HG03064 (cell line): ENCODE measurements around the gene MUC4.

ENCODE experiments used
- ATAC-seq: cut with Tn5 transposase; IDR thresholded peaks from one replicate; pipeline ENCODE4 v1.9.1; 2021; ENCODE audit warnings: low read depth; ENCODE audit not compliant: unreplicated experiment

The MUC4 gene

GRCh38 chr3:195763843-195764825 lies 47.6 kb downstream of the MUC4 start:
- no peak for ATAC-seq

GRCh38 chr3:195763076-195763830 lies 48.5 kb downstream of the MUC4 start:
- ATAC-seq = no peak

GRCh38 chr3:195762611-195763010 lies 49.1 kb downstream of the MUC4 start:
- no peak for ATAC-seq

GRCh38 chr3:195762249-195762585 lies 49.5 kb downstream of the MUC4 start:
- no peak for ATAC-seq

GRCh38 chr3:195761567-195762248 lies 50.0 kb downstream of the MUC4 start:
- ATAC-seq = no peak

DNA sequence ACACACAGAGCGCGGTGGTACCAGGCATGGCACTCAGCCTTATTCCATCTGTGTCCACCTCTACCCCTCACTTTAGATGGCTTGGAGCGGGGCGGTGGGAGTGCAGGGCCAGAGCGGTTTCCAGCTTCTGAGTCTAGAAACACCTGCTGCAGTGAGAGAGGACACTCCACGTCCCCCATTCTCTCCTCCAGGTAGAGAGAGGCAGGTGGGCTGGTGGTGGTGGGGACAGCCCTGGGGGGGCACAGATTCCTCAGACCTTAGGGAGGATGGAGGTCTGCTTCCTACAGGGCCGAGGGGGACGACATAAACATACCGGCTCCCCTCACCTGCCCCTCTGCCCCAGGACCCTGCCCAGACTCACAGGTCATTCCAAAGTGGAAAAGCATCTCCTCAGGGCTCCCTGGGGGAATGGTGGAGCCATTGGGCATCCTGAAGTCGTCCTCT lies 50.6 kb downstream of the MUC4 start:
- no peak for ATAC-seq

- no peak for ATAC-seq
Measured at GRCh38 chr3:195760345-195761122, 51.2 kb downstream of the MUC4 start.

GRCh38 chr3:195758721-195759353 lies 52.9 kb downstream of the MUC4 start:
- no peak for ATAC-seq

- ATAC-seq = no peak
Measured at GRCh38 chr3:195757827-195758226, 53.9 kb downstream of the MUC4 start.

DNA sequence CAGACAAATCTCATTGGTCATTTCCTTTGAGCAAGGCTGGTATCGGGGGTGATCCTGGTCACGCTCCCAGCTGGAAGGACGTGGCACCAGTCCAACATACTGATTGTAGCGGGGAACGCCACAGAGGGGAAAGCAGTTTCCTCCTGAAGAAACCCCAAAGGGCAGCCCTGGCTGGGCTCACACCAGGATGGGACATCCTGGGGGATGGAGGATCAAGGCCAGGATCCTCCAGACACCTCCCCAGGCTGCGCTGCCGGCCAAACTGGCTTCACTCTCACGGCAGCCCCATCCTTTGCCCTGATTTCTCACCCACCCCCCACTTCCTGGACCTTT lies 54.3 kb downstream of the MUC4 start:
- ATAC-seq = no peak

DNA sequence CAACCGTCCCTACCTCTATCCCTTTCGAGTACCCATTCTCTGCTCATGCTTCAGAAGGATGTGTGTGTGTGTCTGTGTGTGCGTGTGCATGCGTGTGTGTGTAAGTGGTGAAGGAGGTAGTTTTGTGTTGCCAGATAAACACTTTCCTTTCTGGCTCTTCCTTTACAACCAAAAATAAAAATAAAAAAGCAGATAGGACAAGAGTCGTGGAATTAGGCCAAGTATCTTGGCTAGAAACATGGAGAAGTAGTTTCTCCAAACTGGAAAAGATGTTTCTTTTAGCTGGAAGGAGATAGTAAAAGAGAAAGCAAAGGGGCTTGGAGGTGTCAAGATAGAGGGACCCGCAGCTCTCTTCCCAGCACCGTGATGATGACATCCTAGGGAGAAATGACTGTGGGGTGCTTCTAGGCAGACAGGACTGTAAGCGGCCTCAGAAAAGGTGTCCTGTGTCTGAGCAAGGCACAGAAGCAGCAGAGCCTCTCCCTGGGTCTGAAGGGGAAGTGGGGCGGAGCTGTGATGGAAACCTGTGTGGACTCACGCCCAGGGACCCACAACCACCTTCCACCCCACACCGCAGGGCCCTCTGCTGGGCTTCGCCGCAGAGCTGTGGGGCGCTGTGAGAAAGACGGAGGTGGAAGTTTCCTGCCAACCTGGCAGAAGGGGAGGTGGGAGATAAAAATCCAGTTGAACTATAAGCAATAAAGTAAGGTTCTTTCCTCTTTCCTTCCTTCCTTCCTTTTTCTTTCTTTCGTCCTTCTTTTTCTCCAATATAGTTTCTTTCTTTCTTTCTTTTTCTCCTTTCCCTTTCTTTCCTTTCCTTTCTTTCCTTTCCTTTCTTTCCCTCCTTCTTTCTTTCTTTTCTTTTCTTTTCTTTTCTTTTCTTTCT lies 55.7 kb downstream of the MUC4 start:
- no peak for ATAC-seq

- no peak for ATAC-seq
Measured at GRCh38 chr3:195755391-195755790, 56.3 kb downstream of the MUC4 start.

GRCh38 chr3:195754906-195755305 lies 56.8 kb downstream of the MUC4 start:
- ATAC-seq = no peak

- ATAC-seq = no peak
Measured at GRCh38 chr3:195754141-195754540, 57.6 kb downstream of the MUC4 start.

- no peak for ATAC-seq
Measured at GRCh38 chr3:195753581-195753980, 58.1 kb downstream of the MUC4 start.

- no peak for ATAC-seq
Measured at GRCh38 chr3:195752546-195753331, 59.0 kb downstream of the MUC4 start.

DNA sequence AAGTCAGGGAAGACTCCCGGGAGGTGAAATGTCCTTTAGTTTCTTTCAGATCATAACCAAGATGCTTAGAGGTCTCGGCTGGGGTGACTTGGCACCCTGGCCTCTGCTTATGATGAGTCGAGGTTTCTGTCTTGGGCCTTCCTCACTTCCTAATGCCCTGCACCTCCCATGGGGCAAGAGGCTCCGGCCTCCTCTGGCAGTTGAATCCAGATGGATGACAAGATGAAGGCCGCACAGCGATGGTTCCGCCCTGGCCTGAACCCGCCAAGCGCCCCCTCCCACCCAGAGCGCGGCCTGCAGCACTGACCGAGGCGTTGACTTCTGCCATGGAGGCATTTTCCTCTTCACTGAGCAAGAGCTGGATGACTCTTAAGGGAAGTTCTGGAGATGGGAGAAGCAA lies 59.7 kb downstream of the MUC4 start:
- no peak for ATAC-seq

GRCh38 chr3:195751560-195751959 lies 60.2 kb downstream of the MUC4 start:
- ATAC-seq = no peak
